ENCODE data around the gene TMEM220.
A peak's percentile ranks its signal among the peaks of the same experiment; 100 is the strongest.
"Not testable (repeated sequence)": the region's sequence is repeated elsewhere in the genome, so short reads cannot be mapped to it uniquely, and the experiment has no call there.

TMEM220 gene

DNA sequence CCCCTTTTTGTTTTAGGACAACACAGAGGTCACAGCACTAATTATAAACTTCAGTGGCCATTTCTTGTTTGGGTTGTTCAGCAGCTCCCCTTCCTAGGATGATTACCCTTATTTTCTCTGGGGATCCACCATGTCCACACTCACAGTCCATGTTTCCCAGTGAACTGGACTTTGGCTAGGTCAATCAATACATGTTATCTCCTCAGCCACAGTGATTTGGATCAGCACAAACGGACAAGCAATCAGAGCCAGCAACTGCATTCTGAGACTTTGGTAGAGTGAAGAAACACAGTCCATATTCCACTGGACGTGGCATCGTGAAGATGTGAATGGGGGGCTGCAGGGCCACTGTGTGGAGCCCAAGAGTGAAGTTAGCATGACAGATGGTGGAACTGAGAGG is 4.6 kb downstream of the TMEM220 start:
- no peak for DNase-seq

DNA sequence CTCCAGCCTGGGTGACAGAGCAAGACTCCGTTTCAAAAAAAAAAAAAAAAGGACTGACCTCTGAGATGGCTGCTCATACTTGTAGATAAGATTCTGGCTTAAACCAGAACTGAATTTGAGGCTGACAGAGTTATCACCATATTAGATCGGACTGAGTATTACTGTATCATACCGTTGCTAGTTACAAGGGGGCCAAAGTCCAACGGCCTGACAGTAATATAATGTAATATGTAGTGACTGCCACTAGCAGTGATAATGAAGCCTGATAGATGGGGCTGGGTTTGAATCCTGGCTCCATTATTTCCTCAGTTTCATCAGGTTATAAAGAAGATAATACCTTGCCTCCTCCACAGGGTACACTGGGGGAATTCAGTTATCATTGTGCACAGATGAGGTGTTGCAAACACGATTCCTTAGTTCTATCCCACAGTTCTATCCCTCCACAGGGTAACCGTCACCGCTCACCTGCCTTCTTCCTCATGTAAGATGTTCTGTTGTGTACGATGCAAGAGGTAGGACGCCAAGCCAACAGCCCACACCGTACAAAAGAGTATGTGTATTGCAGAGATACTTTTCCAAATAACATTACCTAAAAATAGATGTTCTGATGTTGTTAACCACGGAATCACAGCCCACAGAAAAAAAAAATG is 5.2 kb downstream of the TMEM220 start:
- DNase-seq = no peak

DNA sequence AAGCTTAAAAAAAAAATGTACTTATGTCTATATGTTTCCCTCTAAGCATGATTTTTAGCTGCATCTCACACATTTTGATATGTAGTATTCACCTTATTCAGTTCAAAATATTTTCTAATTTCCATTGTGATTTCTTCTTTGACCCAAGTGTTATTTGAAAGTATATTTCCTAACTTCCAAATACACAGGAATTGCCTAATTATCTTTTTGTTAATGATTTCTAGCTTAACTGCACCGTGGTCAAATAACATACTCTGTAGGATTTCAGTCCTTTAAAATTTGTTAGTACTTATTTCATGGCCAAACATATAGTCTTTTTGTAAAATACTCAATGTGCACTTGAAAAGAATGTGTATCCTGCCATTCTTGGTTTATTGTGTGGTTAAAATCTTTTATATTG is 11.3 kb downstream of the TMEM220 start:
- no peak for DNase-seq

DNA sequence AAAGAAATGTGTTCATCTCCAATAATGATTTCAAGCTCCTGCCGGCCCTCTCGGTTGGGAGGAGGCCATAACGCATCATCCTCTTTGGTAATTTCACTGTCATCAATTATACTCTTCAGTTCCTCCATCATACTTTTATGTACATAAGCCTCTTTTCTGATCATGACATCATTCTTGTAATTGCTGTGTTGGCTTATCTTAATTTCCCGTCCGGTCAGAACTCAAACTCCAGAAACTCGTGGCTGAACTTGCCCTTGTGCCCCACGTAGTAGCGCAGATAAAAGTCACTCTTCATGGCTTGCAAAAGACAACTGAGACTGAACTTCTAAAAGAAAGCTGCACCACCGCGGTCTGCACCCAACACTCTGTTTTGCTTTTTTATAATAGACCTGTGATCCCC is 13.6 kb downstream of the TMEM220 start:
- DNase-seq = no peak

DNA sequence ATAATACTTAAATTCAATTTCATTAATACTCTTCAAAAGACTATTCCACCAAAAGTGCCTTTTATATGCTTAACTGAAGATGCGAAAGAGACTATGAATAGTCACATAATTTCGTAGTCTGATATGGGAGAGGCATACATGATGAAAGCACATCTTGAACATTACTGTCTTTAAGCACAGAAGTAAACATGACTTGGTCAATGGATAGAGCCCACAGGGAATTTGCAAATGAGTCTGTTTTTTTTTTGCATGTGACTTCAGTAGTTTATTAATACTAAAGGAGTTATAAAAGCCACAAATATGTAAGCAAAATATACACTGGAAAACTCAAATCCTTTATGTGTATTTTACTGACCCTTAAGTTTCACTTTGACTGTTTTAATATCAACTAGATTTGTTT is 16.5 kb downstream of the TMEM220 start:
- DNase-seq = no peak

DNA sequence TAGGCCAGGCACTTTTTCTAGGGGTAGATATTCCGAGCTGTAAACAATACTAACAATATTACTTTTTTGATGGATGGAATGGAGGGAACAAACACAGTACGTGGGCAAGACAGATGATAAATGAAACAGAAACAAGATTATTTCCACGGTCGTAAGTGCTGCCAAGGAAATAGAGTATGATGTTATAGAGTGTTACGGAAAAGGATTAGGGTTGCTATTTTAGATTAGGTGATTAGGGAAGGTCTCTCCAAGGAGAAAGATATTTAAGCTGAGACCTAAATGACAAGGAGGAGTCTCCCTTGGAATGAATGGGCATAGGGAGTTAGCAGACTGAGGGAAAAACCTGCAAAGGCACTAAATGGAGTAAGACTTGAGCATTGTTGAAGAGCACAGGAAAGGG is 24.1 kb downstream of the TMEM220 start:
- DNase-seq = no peak

DNA sequence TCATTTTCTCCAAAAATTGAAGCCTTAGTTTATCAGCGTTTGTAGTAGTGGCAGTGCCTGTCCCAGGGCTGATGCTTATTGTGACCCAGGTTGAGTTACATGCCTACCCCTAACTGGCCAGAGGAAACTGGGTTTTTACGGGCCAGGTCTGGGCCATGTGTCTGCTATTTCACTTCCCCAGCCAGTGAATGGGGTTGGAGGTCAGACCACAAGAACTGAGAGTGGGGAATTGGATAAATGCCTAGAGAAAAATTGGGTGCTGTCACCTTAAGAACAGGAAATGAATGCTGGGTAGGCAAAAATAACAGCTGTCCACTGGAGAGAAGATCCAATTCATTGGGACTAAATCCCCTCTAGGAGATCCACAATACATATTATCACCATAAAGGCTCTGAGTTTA is 27.2 kb downstream of the TMEM220 start:
- no peak for DNase-seq

DNA sequence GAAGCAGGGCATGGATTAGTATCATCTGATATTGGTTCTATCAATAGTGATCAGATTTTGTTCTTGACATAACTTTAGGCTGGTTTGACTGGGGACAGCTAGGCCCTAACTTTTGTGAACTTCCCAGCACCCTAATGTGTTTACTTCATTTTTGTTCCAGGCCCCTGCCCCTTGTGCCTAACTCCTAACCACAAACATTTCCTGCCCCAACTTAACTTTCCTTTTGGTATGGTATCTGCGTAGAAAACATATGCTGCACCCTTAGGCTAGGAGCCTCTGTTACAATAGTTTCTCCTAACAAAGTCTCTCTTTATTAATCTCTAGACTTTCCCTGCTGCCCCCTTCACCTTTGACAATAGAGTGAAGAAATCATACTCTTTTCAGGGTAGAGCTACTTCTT is 30.0 kb downstream of the TMEM220 start:
- no peak for DNase-seq

DNA sequence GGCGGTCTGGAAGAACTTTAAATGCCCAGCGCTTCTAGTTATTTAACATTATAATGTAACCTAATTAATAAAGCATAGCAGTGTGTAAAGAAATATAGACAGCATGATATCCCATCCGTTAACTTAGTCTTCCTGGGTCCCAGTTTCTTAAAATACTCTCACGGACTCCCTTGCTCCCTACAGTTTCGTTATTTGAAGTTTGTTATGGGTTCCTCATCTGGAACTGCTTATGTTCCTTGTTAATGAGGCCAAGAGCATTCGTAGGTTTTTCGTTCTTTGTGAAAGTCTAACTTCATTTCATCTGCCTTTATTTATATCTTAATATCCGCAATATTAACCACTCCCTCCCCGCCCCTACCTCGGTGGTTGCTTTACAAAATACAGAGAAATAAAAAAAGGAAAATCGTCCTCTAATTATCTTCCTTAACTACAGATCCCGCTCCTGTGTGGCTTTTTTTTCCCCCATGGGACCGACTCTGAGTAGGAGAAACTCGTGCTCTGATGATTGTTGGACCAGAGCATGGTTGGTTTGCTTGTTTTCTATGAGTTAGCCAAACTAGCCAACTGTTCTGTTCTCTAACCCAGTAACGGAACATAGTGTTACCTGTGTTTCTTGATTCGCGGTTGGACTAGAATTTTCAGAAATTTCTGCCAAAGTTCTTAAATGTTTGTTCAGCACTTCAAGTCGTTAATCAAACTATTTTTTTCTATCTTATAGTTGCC is 31.6 kb downstream of the TMEM220 start:
- no peak for DNase-seq

DNA sequence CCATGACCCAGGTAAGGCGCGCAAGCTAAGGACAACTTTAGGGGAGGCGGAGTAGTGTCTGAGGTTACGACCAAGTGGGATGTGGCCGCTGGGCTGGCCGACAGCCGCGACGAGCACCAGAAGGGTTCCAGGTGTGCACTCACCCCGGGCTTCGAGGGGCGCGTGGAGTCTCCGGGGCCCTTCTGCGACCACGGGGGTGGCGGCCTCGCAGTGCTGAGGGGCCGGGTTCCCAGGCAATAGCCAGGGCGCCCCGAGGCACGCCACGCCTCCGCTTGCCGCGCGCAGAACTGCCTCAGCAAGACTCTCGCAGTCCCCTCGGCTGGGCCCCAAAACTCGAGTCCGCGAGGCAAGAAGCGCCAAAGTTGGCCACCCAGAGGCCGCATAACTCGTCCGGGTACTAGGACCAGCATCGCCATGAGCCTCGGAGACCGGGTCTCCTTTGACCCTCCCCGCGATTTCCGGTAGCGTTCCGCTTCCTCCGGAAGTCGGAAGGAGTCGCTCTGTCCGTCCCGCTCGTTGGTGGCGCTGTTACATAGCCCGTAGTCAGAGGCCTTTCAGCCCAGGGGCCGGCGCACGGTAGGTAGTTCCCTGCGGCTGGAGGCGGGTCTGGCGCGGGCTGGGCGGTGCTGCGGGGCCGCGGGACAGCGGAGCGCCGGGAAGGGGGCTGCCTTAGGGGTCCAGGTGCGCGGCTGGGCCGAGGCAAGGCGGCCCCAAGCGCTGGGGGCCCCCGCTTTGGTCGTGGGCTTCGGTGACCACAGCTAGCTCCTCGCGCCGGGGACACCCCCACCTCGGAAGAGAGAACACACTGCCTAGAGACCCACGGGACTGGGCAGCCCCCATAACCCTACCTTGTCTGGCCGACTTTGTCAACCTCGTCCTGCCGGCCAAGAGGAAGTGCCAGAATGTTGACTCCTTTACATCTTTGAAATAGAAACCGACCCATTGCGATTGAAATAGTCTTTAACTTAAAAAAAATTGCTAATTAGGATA is 32.4 kb downstream of the TMEM220 start, which contains the start of the genes ADPRM and SCO1:
ADPRM (plus strand) TSS at position 503 of the 990 bp plus-strand sequence. CDS start 7,333 bp downstream, outside the sequence.
SCO1 (minus strand) TSS at position 442 of the 990 bp plus-strand sequence; CDS start at position 416, 26 bp downstream.
- DNase-seq = peak; percentile 86 to 88

DNA sequence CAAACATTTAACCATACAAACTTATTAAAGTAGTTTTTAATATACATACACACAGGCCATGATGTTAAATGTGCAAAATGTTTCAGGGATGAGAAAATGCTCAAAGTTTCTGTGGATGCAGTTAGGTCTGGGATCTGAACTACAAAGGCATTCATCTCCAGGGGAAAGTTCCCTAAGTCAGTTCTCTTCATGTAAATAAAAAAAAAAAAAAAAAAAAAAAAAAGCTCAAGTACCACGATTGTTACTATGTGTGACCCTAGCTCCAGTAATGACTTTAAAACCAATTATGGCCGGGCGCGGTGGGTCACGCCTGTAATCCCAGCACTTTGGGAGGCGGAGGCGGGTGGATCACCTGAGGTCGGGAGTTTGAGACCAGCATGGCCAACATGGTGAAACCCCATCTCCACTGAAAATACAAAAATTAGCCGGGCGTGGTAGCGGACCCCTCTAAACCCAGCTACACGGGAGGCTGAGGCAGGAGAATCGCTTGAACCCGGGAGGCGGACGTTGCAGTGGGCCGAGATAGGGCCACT is 33.9 kb downstream of the TMEM220 start:
- DNase-seq = not testable (repeated sequence)

DNA sequence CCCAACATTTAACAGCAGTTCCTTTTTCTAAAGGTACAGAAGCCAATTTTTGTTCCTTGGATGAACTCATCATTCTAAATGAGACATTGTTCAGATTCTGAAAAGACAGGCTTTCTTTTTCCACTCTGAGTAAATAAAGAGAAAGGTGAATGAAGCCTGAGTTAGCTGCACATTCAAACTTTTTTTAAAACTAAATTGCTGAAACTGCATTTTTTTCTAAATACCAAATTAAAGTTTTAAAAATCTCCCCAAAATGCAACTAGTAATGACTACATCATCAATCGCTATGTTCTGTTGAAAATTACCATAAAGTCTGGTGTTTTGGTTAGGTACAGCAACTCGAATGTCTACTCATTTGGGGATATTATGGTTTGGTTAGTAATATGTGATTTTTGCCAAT is 42.3 kb downstream of the TMEM220 start:
- DNase-seq = no peak

DNA sequence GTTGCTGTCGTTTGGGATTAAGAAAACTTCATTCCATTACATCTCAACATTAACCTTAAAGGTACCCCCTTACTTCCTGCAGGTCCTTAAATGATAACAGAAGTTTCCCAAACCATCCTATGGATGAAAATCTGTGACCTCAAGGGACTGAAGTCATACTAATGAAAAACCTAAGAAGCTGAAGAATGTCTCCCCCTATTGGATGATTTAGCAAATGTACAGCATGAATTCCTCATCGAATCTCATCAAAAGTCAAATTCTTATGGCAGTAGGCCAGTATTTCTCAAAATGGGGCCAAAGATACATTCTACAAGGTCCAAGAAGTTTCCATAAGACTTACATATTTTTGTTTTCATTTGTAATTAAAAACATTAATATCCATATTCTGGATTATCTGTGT is 46.0 kb downstream of the TMEM220 start:
- no peak for DNase-seq

DNA sequence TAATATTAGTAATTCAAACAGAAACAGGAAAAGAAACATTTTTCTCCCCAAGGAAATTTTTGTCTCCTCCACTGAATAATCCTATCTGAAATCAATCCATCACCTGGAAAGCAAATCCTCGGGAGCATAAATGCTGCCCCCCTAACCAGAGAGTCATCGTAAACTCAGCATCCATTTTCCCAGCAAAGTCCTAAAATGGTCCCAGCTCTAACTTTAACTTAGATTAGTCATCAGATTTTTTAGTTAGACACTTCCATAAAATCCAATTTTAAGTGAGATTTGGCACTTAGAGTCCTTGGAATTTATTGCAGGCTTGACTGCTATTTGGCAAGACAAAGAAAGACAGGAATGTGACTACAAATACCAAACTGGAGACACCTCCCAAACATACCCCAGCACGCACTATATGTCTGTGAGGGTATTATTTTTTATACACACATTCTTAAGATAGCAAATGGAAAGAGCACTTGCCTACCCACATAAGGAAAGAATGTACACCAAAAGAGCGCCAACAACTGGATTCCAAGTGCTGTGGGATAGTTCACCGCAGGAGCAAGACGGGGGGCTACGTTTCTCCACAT is 47.9 kb downstream of the TMEM220 start:
- DNase-seq = no peak

DNA sequence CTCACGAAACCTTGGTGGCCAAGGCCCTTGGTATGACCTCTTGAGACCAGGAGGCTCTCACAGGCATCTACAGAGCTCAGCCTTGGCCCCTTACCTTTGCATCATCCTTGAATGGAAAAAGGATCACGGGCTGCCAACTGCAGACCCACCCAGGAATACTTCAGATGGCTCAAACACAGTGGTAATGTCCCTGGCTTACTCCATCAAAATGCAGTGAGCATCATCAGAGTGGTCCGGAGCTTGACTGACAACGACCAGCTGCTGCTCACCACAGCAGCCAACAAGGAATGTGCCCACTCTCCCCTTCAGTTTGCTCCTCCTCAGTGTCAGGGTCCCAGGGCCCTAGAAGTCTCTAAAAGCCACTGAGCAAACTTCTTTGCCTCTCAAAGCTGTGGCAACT is 55.1 kb downstream of the TMEM220 start:
- no peak for DNase-seq

DNA sequence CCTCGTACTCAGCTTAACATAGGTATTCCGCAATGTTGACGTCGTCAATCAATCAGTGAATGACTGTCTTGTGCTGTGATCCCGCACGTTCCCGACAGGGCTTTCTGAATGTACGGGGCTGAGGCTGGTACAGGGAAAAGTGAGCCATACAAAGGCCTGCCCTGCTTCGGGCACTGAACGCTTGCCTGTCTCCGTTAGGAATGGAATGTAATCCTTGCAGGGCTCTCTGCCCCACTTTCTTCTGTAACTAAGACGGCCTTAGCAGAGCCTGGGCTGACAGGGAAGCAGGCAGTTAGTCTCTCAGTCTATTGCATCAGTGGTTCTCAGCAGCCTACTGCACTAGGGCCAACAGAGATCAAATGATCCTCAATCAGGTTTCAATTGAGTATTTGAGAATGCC is 56.5 kb downstream of the TMEM220 start:
- DNase-seq = no peak

DNA sequence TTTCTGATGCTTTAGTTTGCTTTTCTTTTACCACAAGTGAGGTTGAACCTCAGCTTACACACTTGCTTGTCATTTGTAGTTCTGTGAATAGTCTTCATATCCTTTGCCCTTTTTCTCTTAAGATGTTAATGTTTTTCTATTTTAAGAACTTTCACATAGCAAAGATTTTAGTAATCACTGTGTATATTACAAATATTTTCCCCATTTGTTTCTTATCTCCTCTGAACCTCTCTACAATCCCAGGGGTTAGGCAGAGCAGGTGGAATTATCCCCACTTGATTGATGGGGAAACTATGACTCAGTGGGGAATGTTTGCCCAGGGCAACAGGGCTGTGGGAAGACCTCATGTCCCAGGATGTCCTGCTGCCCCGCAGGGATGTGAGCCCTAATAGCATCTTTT is 61.0 kb downstream of the TMEM220 start:
- DNase-seq = no peak

DNA sequence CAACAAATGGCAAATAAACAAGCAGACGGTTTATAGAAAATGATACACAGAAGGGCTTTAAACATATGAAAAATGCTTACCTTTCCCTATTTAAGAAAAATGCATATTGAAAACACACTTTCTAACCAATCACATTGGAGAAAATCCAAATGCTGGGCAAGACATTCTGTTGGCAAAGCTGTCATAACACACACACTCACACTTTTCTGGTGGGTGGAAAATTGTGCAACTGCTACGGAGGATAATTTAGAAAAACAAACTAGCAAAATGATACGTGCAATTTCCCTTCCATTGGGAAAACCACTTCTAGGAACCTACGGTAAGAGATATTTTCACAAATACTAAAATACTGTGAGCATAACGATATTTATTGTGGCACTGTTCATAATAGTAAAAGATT is 62.9 kb downstream of the TMEM220 start:
- DNase-seq = no peak

DNA sequence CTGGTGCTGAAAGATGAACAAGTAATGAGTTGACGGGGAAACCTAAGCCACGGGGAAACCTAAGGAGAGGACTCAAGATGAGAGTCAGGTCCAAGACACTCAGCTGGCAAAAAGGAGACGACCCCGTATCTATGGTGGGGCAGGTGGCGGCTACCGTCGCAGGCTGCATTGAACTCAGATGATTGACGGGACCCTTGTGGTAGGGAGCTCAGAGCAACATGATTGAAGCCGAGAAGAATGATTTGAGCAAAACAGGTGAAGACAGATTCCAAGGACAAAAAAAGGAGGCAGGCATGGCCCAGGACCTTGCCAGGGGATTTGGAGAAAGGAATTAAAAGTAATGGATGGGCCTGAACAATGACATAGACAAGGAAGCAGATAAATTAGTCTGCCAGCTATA is 65.3 kb downstream of the TMEM220 start:
- no peak for DNase-seq

Data from activated CD4-positive, alpha-beta T cell treated with anti-CD3 and anti-CD28 coated beads for 4 hours (primary cell).